ENCODE measurements around the gene ATP11C. TPM values are rescaled to one million over a fixed set of nuclear protein-coding genes. Genes with fewer than 3 reads are reported as not detected.

Gene ATP11C
- total RNA-seq, 1 donor from 2014 or later, result 30.6 TPM

GRCh38 chrX:139831017-139831416 is 101.8 kb downstream of the ATP11C start:
- Mint-ChIP-seq H3K27me3 (ENCODE audit: low read depth) (no peaks in the 10 kb centered on the region), H3K4me1 (peaks cover 10% of the 10 kb centered on the region), H3K4me3 (no peak overlapping the region), H3K36me3 (ENCODE audit: low read depth) (no peaks in the 10 kb centered on the region), H3K27ac (ENCODE audit: unreplicated experiment) (no peak overlapping the region), H3K9me3 (no peaks in the 10 kb centered on the region)
- no peak for TF ChIP-seq CTCF (conservative IDR thresholded peaks at IDR 0.05)
- no peak for DNase-seq (ENCODE audit: low read depth, low spot score)

DNA sequence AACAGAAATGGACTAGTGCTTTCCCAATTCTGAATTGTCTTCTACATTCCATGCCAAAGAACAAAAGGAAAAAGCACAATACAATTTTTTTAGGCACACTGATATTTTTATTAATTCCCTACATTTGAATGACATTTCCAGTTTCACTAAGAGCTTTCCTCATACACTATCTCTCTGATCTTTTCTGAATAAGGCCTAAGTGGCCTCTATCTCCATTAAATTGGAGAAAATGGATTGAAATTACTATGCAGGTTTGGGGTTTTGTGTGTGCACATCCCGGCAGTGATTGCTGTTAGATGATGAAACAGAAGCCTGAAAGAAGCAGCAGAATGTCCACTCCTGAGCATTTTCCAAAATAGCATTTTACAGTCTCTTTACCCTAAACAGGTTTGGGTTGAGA is 104.0 kb downstream of the ATP11C start:
- peaks cover 10% of the 10 kb centered on the region for H3K4me1 Mint-ChIP-seq
- H3K27me3 Mint-ChIP-seq (ENCODE audit: low read depth), result no peaks in the 10 kb centered on the region
- DNase-seq (ENCODE audit: low read depth, low spot score), result no peak
- TF ChIP-seq CTCF (conservative IDR thresholded peaks at IDR 0.05), result no peak
- no peaks in the 10 kb centered on the region for H3K36me3 Mint-ChIP-seq (ENCODE audit: low read depth)
- no peak overlapping the region for H3K4me3 Mint-ChIP-seq
- H3K9me3 Mint-ChIP-seq, result no peaks in the 10 kb centered on the region
- H3K27ac Mint-ChIP-seq (ENCODE audit: unreplicated experiment), result no peak overlapping the region

DNA sequence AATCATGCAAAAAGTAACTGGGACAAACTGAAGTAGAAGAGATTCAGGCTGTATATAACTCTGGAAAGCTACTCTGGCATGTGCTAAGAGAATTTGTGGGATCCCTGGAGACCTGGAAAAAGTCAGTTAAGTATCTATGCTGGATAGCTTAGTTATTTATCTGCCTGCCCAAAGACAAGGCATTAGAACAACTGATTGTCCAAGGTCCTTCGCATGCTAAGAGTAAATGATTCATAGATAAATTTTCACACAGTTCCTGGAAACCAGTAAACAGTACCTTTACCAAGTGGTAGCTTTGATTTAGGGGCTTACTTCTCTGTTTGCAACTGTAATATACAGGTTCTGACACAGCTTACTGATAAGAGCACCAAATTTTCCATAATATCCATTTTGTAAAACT is 104.8 kb downstream of the ATP11C start:
- Mint-ChIP-seq H3K4me1 (peaks cover 10% of the 10 kb centered on the region), H3K27ac (ENCODE audit: unreplicated experiment) (no peak overlapping the region)
- no peak for TF ChIP-seq CTCF (conservative IDR thresholded peaks at IDR 0.05)

DNA sequence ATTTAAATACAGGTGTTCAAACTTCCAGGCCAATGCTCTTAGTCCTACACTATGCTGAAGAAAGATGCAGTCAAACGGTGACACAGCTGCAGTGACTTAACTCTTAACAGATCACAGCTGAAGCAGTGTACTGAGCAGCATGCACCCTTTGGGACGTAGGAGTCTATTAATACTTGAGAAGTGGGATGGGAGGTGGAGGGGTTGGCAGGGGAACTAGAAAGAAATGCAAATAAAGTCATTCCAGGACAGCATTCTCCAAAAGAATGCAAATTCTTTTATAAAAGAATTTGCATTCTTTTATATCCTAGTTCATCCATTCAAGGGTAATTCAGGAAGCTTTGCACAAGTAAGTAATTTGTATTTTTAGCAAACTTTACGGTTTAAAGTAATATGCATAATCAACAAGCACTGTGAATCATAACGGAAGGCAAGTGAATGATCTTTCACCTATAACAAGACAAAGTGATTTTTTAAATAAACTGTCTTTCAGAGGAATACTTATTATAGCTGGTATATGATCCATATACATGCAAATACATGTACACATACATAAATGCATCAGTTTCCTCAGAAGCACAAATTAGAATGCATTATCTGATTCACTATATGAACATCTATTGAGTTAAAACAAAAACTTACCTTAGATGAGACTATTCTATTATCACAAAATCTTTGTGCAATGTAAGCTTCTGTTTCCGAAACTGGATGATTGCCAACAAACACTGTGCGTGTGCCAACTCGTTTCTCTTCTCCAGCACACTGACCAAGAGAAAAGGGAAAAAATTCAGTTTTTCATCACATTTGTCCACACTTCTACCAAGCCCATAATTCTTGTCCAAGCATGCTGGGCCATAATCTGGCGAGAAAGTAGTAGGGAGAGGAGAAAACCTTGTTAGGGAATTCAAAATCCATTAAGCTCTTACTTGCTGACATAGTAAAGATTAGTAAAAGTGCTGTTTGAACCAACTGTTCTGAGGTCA is 106.5 kb downstream of the ATP11C start:
- H3K27ac Mint-ChIP-seq (ENCODE audit: unreplicated experiment), result no peak overlapping the region
- no peaks in the 10 kb centered on the region for H3K36me3 Mint-ChIP-seq (ENCODE audit: low read depth)
- H3K4me1 Mint-ChIP-seq, result peaks cover 2% of the 10 kb centered on the region
- H3K27me3 Mint-ChIP-seq (ENCODE audit: low read depth), result no peaks in the 10 kb centered on the region
- no peak overlapping the region for H3K4me3 Mint-ChIP-seq
- no peak for TF ChIP-seq CTCF (conservative IDR thresholded peaks at IDR 0.05)
- no peaks in the 10 kb centered on the region for H3K9me3 Mint-ChIP-seq
- DNase-seq (ENCODE audit: low read depth, low spot score), result no peak

More for the DNA sequence above, 104.8 kb downstream of the ATP11C start:
- H3K4me3 Mint-ChIP-seq, result no peak overlapping the region
- no peaks in the 10 kb centered on the region for H3K9me3 Mint-ChIP-seq
- DNase-seq (ENCODE audit: low read depth, low spot score), result no peak
- no peaks in the 10 kb centered on the region for H3K36me3 Mint-ChIP-seq (ENCODE audit: low read depth)
- no peaks in the 10 kb centered on the region for H3K27me3 Mint-ChIP-seq (ENCODE audit: low read depth)

DNA sequence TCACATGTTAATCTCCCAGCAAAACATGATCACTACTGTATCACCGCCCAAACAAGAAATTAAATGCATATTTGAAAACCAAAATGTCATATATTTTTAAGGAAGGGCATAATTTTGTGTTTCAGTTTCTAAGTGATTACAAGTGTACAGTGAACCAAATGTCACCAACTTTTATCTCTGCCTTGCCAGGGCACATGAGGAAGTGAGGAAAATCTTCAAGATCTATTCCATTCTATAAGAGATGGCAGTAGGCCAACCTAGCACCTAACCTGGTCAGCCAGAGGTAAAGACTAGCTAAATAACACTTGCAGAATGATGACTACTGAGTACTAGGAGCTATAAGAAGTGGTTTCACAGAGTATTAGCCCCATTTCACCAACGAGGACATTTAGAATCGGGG is 107.2 kb downstream of the ATP11C start:
- Mint-ChIP-seq H3K27ac (ENCODE audit: unreplicated experiment) (no peak overlapping the region), H3K4me3 (no peak overlapping the region)
- no peak for TF ChIP-seq CTCF (conservative IDR thresholded peaks at IDR 0.05)

More for the DNA sequence above, 107.2 kb downstream of the ATP11C start:
- Mint-ChIP-seq H3K36me3 (ENCODE audit: low read depth) (no peaks in the 10 kb centered on the region), H3K4me1 (no peaks in the 10 kb centered on the region), H3K9me3 (no peaks in the 10 kb centered on the region), H3K27me3 (ENCODE audit: low read depth) (no peaks in the 10 kb centered on the region)
- DNase-seq (ENCODE audit: low read depth, low spot score), result no peak
